ENCODE results near the gene ANKRD31.

ANKRD31 gene

DNA sequence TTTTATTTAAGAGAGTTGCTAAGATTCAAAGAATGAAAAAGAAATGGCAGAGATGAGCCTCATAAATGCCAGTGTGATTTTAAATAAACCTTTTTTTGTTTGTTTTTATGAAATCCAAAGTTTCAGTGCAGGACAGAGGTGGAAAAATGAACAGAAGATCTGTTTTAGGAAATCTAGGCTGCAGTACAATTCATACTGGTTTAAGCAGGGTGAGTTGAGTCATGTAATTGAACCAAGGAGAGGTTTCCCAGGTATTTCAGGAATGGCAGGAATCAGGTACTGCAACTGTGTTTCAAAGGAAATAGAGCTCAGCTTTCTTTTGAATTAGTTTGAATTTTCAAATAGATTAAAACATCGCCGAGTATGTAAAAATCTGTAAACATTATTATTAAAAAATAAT, 3.0 kb upstream of the ANKRD31 start:
- H3K4me1 ChIP-seq (ENCODE audit: control insufficient read depth, low read length), result peaks cover 18% of the 10 kb centered on the region
- H3K27ac ChIP-seq (ENCODE audit: low read depth, low read length), result no peak overlapping the region
- no peaks in the 10 kb centered on the region for H3K27me3 ChIP-seq (ENCODE audit: control insufficient read depth, low read length)
- H3F3A ChIP-seq (ENCODE audit: control insufficient read depth, insufficient read depth), result no peaks in the 10 kb centered on the region
- no peak overlapping the region for H3K4me3 ChIP-seq (ENCODE audit: low read length)
- no peaks in the 10 kb centered on the region for H3K9me2 ChIP-seq (replicated peaks; ENCODE audit: control insufficient read depth, low read length)
- H3K4me2 ChIP-seq (ENCODE audit: low read length), result no peak overlapping the region
- H3K9me3 ChIP-seq (ENCODE audit: control insufficient read depth, insufficient read depth, low read length), result no peaks in the 10 kb centered on the region
- TF ChIP-seq CTCF (IDR thresholded peaks at IDR 0.05; ENCODE audit: low read depth, low read length, poor library complexity, severe bottlenecking) (no peak), EZH2phosphoT487 (IDR thresholded peaks at IDR 0.05; ENCODE audit: borderline replicate concordance, low read length) (no peak)
- no peaks in the 10 kb centered on the region for H3K36me3 ChIP-seq (ENCODE audit: control insufficient read depth, low read length)
- no peaks in the 10 kb centered on the region for H3K79me2 ChIP-seq (ENCODE audit: control insufficient read depth, low read length)
- no peaks in the 10 kb centered on the region for H4K20me1 ChIP-seq (ENCODE audit: control insufficient read depth, insufficient read depth, low read depth, low read length)

GRCh38 chr5:75235711-75236110, 967 bp downstream of the ANKRD31 start:
- Histone ChIP-seq H3K4me1 (ENCODE audit: control insufficient read depth, low read length) (peaks cover 18% of the 10 kb centered on the region), H4K20me1 (ENCODE audit: control insufficient read depth, insufficient read depth, low read depth, low read length) (no peaks in the 10 kb centered on the region), H3K9me3 (ENCODE audit: control insufficient read depth, insufficient read depth, low read length) (no peaks in the 10 kb centered on the region), H3K27ac (ENCODE audit: low read depth, low read length) (no peak overlapping the region), H3K27me3 (ENCODE audit: control insufficient read depth, low read length) (no peaks in the 10 kb centered on the region), H3K36me3 (ENCODE audit: control insufficient read depth, low read length) (no peaks in the 10 kb centered on the region), H3K4me3 (ENCODE audit: low read length) (peak overlapping the region; percentile 83), H3K4me2 (ENCODE audit: low read length) (peak overlapping the region; percentile 96), H3K79me2 (ENCODE audit: control insufficient read depth, low read length) (no peaks in the 10 kb centered on the region), H3K9me2 (replicated peaks; ENCODE audit: control insufficient read depth, low read length) (no peaks in the 10 kb centered on the region), H3F3A (ENCODE audit: control insufficient read depth, insufficient read depth) (no peaks in the 10 kb centered on the region)
- TF ChIP-seq CTCF (IDR thresholded peaks at IDR 0.05; ENCODE audit: low read depth, low read length, poor library complexity, severe bottlenecking) (no peak), EZH2phosphoT487 (IDR thresholded peaks at IDR 0.05; ENCODE audit: borderline replicate concordance, low read length) (no peak)

DNA sequence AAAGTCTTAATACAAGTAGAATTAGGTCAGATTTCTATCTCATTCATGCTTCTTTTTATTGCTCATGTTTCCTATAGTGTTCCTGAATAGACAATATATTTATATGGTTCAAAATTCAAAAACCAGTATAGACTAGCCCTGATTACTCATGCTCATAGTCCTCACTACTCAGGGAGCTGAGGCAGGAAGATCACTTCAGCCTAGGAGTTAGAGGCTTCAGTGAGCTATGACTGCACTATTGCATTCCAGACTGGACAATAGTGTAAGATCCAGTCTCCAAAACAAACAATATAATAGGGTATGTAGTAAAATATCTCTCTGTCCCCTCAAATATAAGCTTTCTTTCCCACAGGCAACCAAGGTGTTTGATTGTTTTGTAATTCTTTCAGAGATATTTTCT, 2.4 kb downstream of the ANKRD31 start:
- Histone ChIP-seq H3K4me3 (ENCODE audit: low read length) (no peak overlapping the region), H3K36me3 (ENCODE audit: control insufficient read depth, low read length) (no peaks in the 10 kb centered on the region), H4K20me1 (ENCODE audit: control insufficient read depth, insufficient read depth, low read depth, low read length) (no peaks in the 10 kb centered on the region), H3K4me2 (ENCODE audit: low read length) (no peak overlapping the region), H3K9me2 (replicated peaks; ENCODE audit: control insufficient read depth, low read length) (no peaks in the 10 kb centered on the region), H3F3A (ENCODE audit: control insufficient read depth, insufficient read depth) (no peaks in the 10 kb centered on the region), H3K4me1 (ENCODE audit: control insufficient read depth, low read length) (peaks cover 18% of the 10 kb centered on the region), H3K27me3 (ENCODE audit: control insufficient read depth, low read length) (no peaks in the 10 kb centered on the region), H3K27ac (ENCODE audit: low read depth, low read length) (no peak overlapping the region), H3K79me2 (ENCODE audit: control insufficient read depth, low read length) (no peaks in the 10 kb centered on the region), H3K9me3 (ENCODE audit: control insufficient read depth, insufficient read depth, low read length) (no peaks in the 10 kb centered on the region)
- TF ChIP-seq EZH2phosphoT487 (IDR thresholded peaks at IDR 0.05; ENCODE audit: borderline replicate concordance, low read length), result no peak

- no peaks in the 10 kb centered on the region for H3F3A ChIP-seq (ENCODE audit: control insufficient read depth, insufficient read depth)
- H3K27me3 ChIP-seq (ENCODE audit: control insufficient read depth, low read length), result no peaks in the 10 kb centered on the region
- no peaks in the 10 kb centered on the region for H3K9me3 ChIP-seq (ENCODE audit: control insufficient read depth, insufficient read depth, low read length)
- H3K4me2 ChIP-seq (ENCODE audit: low read length), result no peak overlapping the region
- TF ChIP-seq CTCF (IDR thresholded peaks at IDR 0.05; ENCODE audit: low read depth, low read length, poor library complexity, severe bottlenecking), result no peak
- no peak for TF ChIP-seq EZH2phosphoT487 (IDR thresholded peaks at IDR 0.05; ENCODE audit: borderline replicate concordance, low read length)
- H3K9me2 ChIP-seq (replicated peaks; ENCODE audit: control insufficient read depth, low read length), result no peaks in the 10 kb centered on the region
- H4K20me1 ChIP-seq (ENCODE audit: control insufficient read depth, insufficient read depth, low read depth, low read length), result no peaks in the 10 kb centered on the region
- H3K27ac ChIP-seq (ENCODE audit: low read depth, low read length), result no peak overlapping the region
- H3K36me3 ChIP-seq (ENCODE audit: control insufficient read depth, low read length), result no peaks in the 10 kb centered on the region
- H3K4me3 ChIP-seq (ENCODE audit: low read length), result no peak overlapping the region
- no peaks in the 10 kb centered on the region for H3K79me2 ChIP-seq (ENCODE audit: control insufficient read depth, low read length)
- no peaks in the 10 kb centered on the region for H3K4me1 ChIP-seq (ENCODE audit: control insufficient read depth, low read length)
Measured at GRCh38 chr5:75226916-75227315, 9.8 kb downstream of the ANKRD31 start.
